Stimulated activated effector memory CD8-positive, alpha-beta T cell treated with anti-CD3 and anti-CD28 coated beads, Interleukin-12 subunit alpha, Interleukin-12 subunit beta, amount 100 ng/mL, for 72 hours (primary cell): ENCODE measurements around the gene SLC28A1.
"Not testable (repeated sequence)": the region's sequence is repeated elsewhere in the genome, so short reads cannot be mapped to it uniquely, and the experiment has no call there.

ENCODE experiments used
- ATAC-seq: fragments of 150-1000 bp; cut with Tn5 transposase; 2 replicates; pipeline ENCODE4 v1.10.0; 2021
- DNase-seq, 2 donors: peaks; one replicate each; pipeline ENCODE4 v3.0.0; 2021 to 2022; ENCODE audit warnings: low spot score in 2 of 2
- H3K27ac Mint-ChIP-seq: one replicate; pipeline ENCODE4 v1.8.0; 2022; ENCODE audit warnings: mild to moderate bottlenecking, mixed read lengths
- H3K36me3 Mint-ChIP-seq: one replicate; pipeline ENCODE4 v1.8.0; 2022; ENCODE audit warnings: mild to moderate bottlenecking, mixed read lengths
- H3K4me1 Mint-ChIP-seq: one replicate; pipeline ENCODE4 v1.8.0; 2022; ENCODE audit warnings: mixed read lengths
- H3K4me3 Mint-ChIP-seq: one replicate; pipeline ENCODE4 v1.8.0; 2022; ENCODE audit warnings: mild to moderate bottlenecking, mixed read lengths
- H3K9me3 Mint-ChIP-seq: one replicate; pipeline ENCODE4 v1.8.0; 2022; ENCODE audit warnings: mixed read lengths

The SLC28A1 gene

GRCh38 chr15:84872009-84872910 is 12.2 kb upstream of the SLC28A1 start:
- Mint-ChIP-seq H3K9me3 (no peaks in the 10 kb centered on the region), H3K27ac (no peak overlapping the region), H3K4me1 (no peaks in the 10 kb centered on the region), H3K4me3 (no peak overlapping the region), H3K36me3 (no peaks in the 10 kb centered on the region)
- DNase-seq (no peak), ATAC-seq (no peak)

GRCh38 chr15:84873997-84874396 is 10.5 kb upstream of the SLC28A1 start:
- Mint-ChIP-seq H3K27ac (no peak overlapping the region), H3K4me1 (no peaks in the 10 kb centered on the region), H3K4me3 (no peak overlapping the region), H3K36me3 (no peaks in the 10 kb centered on the region), H3K9me3 (no peaks in the 10 kb centered on the region)
- no peak for DNase-seq
- no peak for ATAC-seq

GRCh38 chr15:84874981-84875699 is 9.3 kb upstream of the SLC28A1 start:
- Mint-ChIP-seq H3K4me1 (no peaks in the 10 kb centered on the region), H3K4me3 (no peak overlapping the region), H3K36me3 (no peaks in the 10 kb centered on the region), H3K27ac (no peak overlapping the region), H3K9me3 (no peaks in the 10 kb centered on the region)
- ATAC-seq (no peak), DNase-seq (no peak)

GRCh38 chr15:84876269-84876668 is 8.2 kb upstream of the SLC28A1 start:
- Mint-ChIP-seq H3K4me1 (no peaks in the 10 kb centered on the region), H3K9me3 (no peaks in the 10 kb centered on the region)

GRCh38 chr15:84877701-84878100 is 6.8 kb upstream of the SLC28A1 start:
- not testable (repeated sequence) for H3K36me3 Mint-ChIP-seq, H3K9me3 Mint-ChIP-seq, DNase-seq, H3K4me3 Mint-ChIP-seq, H3K4me1 Mint-ChIP-seq, ATAC-seq, H3K27ac Mint-ChIP-seq

More at GRCh38 chr15:84876269-84876668, 8.2 kb upstream of the SLC28A1 start:
- H3K4me3 Mint-ChIP-seq = no peak overlapping the region
- ATAC-seq = no peak
- no peak overlapping the region for H3K27ac Mint-ChIP-seq
- no peak for DNase-seq
- no peaks in the 10 kb centered on the region for H3K36me3 Mint-ChIP-seq

- ATAC-seq (peak; percentile 82), DNase-seq (peak; percentile 36 to 79)
- Mint-ChIP-seq H3K9me3 (no peaks in the 10 kb centered on the region), H3K27ac (no peak overlapping the region), H3K4me1 (no peaks in the 10 kb centered on the region), H3K4me3 (no peak overlapping the region), H3K36me3 (no peaks in the 10 kb centered on the region)
These were observed 6.0 kb upstream of the SLC28A1 start for GRCh38 chr15:84878504-84878903.

GRCh38 chr15:84879088-84879780 is 5.2 kb upstream of the SLC28A1 start:
- no peak overlapping the region for H3K4me3 Mint-ChIP-seq
- ATAC-seq = no peak
- no peaks in the 10 kb centered on the region for H3K9me3 Mint-ChIP-seq
- H3K27ac Mint-ChIP-seq = no peak overlapping the region
- DNase-seq = no peak
- no peaks in the 10 kb centered on the region for H3K36me3 Mint-ChIP-seq
- H3K4me1 Mint-ChIP-seq = no peaks in the 10 kb centered on the region

GRCh38 chr15:84880007-84880406 is 4.5 kb upstream of the SLC28A1 start:
- Mint-ChIP-seq H3K4me3 (no peak overlapping the region), H3K9me3 (no peaks in the 10 kb centered on the region), H3K27ac (no peak overlapping the region), H3K36me3 (no peaks in the 10 kb centered on the region), H3K4me1 (no peaks in the 10 kb centered on the region)
- DNase-seq = no peak
- no peak for ATAC-seq

GRCh38 chr15:84880822-84881519 is 3.5 kb upstream of the SLC28A1 start:
- no peaks in the 10 kb centered on the region for H3K36me3 Mint-ChIP-seq
- no peaks in the 10 kb centered on the region for H3K4me1 Mint-ChIP-seq
- DNase-seq (no peak), ATAC-seq (no peak)
- no peaks in the 10 kb centered on the region for H3K9me3 Mint-ChIP-seq
- H3K27ac Mint-ChIP-seq = no peak overlapping the region
- H3K4me3 Mint-ChIP-seq = no peak overlapping the region

GRCh38 chr15:84881520-84881830 is 3.0 kb upstream of the SLC28A1 start:
- Mint-ChIP-seq H3K4me1 (no peaks in the 10 kb centered on the region), H3K4me3 (no peak overlapping the region), H3K27ac (no peak overlapping the region), H3K36me3 (no peaks in the 10 kb centered on the region), H3K9me3 (no peaks in the 10 kb centered on the region)
- ATAC-seq = no peak
- no peak for DNase-seq

GRCh38 chr15:84883466-84883865 is 996 bp upstream of the SLC28A1 start:
- H3K4me1 Mint-ChIP-seq = no peaks in the 10 kb centered on the region
- no peaks in the 10 kb centered on the region for H3K9me3 Mint-ChIP-seq
- no peak overlapping the region for H3K4me3 Mint-ChIP-seq
- ATAC-seq (no peak), DNase-seq (no peak)
- H3K27ac Mint-ChIP-seq = no peak overlapping the region
- no peaks in the 10 kb centered on the region for H3K36me3 Mint-ChIP-seq

- no peak for DNase-seq
- no peak overlapping the region for H3K27ac Mint-ChIP-seq
- no peak overlapping the region for H3K4me3 Mint-ChIP-seq
- H3K9me3 Mint-ChIP-seq = no peaks in the 10 kb centered on the region
- H3K4me1 Mint-ChIP-seq = peaks cover 6% of the 10 kb centered on the region
- no peak for ATAC-seq
- no peaks in the 10 kb centered on the region for H3K36me3 Mint-ChIP-seq
These were observed 1.3 kb downstream of the SLC28A1 start for GRCh38 chr15:84885801-84886200.

GRCh38 chr15:84886211-84886983 is 1.9 kb downstream of the SLC28A1 start:
- Mint-ChIP-seq H3K4me3 (no peak overlapping the region), H3K9me3 (no peaks in the 10 kb centered on the region), H3K4me1 (peaks cover 6% of the 10 kb centered on the region), H3K27ac (no peak overlapping the region), H3K36me3 (no peaks in the 10 kb centered on the region)
- no peak for DNase-seq
- no peak for ATAC-seq

- no peak for DNase-seq
- no peak for ATAC-seq
- no peak overlapping the region for H3K27ac Mint-ChIP-seq
- peaks cover 6% of the 10 kb centered on the region for H3K4me1 Mint-ChIP-seq
- H3K36me3 Mint-ChIP-seq = no peaks in the 10 kb centered on the region
- H3K4me3 Mint-ChIP-seq = no peak overlapping the region
- H3K9me3 Mint-ChIP-seq = no peaks in the 10 kb centered on the region
These were observed 2.5 kb downstream of the SLC28A1 start for GRCh38 chr15:84886984-84887299.

- no peak for ATAC-seq
- no peaks in the 10 kb centered on the region for H3K36me3 Mint-ChIP-seq
These were observed 3.5 kb downstream of the SLC28A1 start for GRCh38 chr15:84887938-84888337.

More at GRCh38 chr15:84887938-84888337, 3.5 kb downstream of the SLC28A1 start:
- Mint-ChIP-seq H3K9me3 (no peaks in the 10 kb centered on the region), H3K4me1 (peaks cover 6% of the 10 kb centered on the region), H3K27ac (no peak overlapping the region), H3K4me3 (no peak overlapping the region)
- DNase-seq = no peak
